Measurements from ENCODE around the gene RPS6KB2.

The RPS6KB2 gene

GRCh38 chr11:67457453-67457852 is 29.2 kb downstream of the RPS6KB2 start:
- H4K20me1 ChIP-seq (ENCODE audit: insufficient read depth) = no peaks in the 10 kb centered on the region
- H3K4me1 ChIP-seq (ENCODE audit: low read depth, poor library complexity, severe bottlenecking) = no peaks in the 10 kb centered on the region
- H3K79me2 ChIP-seq (ENCODE audit: insufficient read depth, low read depth) = no peaks in the 10 kb centered on the region
- TF ChIP-seq CTCF (conservative IDR thresholded peaks at IDR 0.05; ENCODE audit: low read depth, low read length) = no peak
- H3K36me3 ChIP-seq (ENCODE audit: insufficient read depth) = no peaks in the 10 kb centered on the region
- H3K4me3 ChIP-seq (IDR thresholded peaks at IDR 0.05; ENCODE audit: insufficient read depth, low read depth, low read length) = no peak overlapping the region
- no peak overlapping the region for H3K27ac ChIP-seq
- H2AFZ ChIP-seq (ENCODE audit: low read depth) = no peak overlapping the region
- H3K27me3 ChIP-seq (ENCODE audit: insufficient read depth, low read depth) = no peaks in the 10 kb centered on the region; the same call in 1 of the 2 replicates
- H3K4me2 ChIP-seq = no peak overlapping the region
- no peak overlapping the region for H3K9ac ChIP-seq

GRCh38 chr11:67458266-67458665 is 30.0 kb downstream of the RPS6KB2 start:
- Histone ChIP-seq H3K27ac (no peak overlapping the region), H3K36me3 (ENCODE audit: insufficient read depth) (no peaks in the 10 kb centered on the region), H3K27me3 (ENCODE audit: insufficient read depth, low read depth) (no peaks in the 10 kb centered on the region; the same call in 1 of the 2 replicates), H3K9ac (no peak overlapping the region), H3K4me2 (no peak overlapping the region), H3K4me1 (ENCODE audit: low read depth, poor library complexity, severe bottlenecking) (no peaks in the 10 kb centered on the region), H3K79me2 (ENCODE audit: insufficient read depth, low read depth) (no peaks in the 10 kb centered on the region), H4K20me1 (ENCODE audit: insufficient read depth) (no peaks in the 10 kb centered on the region), H3K4me3 (IDR thresholded peaks at IDR 0.05; ENCODE audit: insufficient read depth, low read depth, low read length) (no peak overlapping the region), H2AFZ (ENCODE audit: low read depth) (no peak overlapping the region)
- TF ChIP-seq CTCF (conservative IDR thresholded peaks at IDR 0.05; ENCODE audit: low read depth, low read length) = no peak

- Histone ChIP-seq H3K9ac (no peak overlapping the region), H3K36me3 (ENCODE audit: insufficient read depth) (no peaks in the 10 kb centered on the region), H3K4me3 (IDR thresholded peaks at IDR 0.05; ENCODE audit: insufficient read depth, low read depth, low read length) (no peak overlapping the region), H3K27me3 (ENCODE audit: insufficient read depth, low read depth) (no peaks in the 10 kb centered on the region; the same call in 1 of the 2 replicates), H2AFZ (ENCODE audit: low read depth) (no peak overlapping the region), H3K79me2 (ENCODE audit: insufficient read depth, low read depth) (no peaks in the 10 kb centered on the region), H3K4me1 (ENCODE audit: low read depth, poor library complexity, severe bottlenecking) (peaks cover 15% of the 10 kb centered on the region), H4K20me1 (ENCODE audit: insufficient read depth) (no peaks in the 10 kb centered on the region), H3K27ac (no peak overlapping the region), H3K4me2 (no peak overlapping the region)
- no peak for TF ChIP-seq CTCF (conservative IDR thresholded peaks at IDR 0.05; ENCODE audit: low read depth, low read length)
These were observed 34.9 kb downstream of the RPS6KB2 start for GRCh38 chr11:67463186-67463585.

GRCh38 chr11:67463680-67464410 is 35.6 kb downstream of the RPS6KB2 start:
- Histone ChIP-seq H3K36me3 (ENCODE audit: insufficient read depth) (no peaks in the 10 kb centered on the region), H3K4me1 (ENCODE audit: low read depth, poor library complexity, severe bottlenecking) (peaks cover 15% of the 10 kb centered on the region), H3K79me2 (ENCODE audit: insufficient read depth, low read depth) (no peaks in the 10 kb centered on the region), H3K27ac (no peak overlapping the region), H4K20me1 (ENCODE audit: insufficient read depth) (no peaks in the 10 kb centered on the region), H3K9ac (no peak overlapping the region; the same call in 1 of the 2 replicates), H3K4me3 (IDR thresholded peaks at IDR 0.05; ENCODE audit: insufficient read depth, low read depth, low read length) (no peak overlapping the region), H3K4me2 (peak overlapping the region; percentile 38; the same call in 1 of the 2 replicates), H3K27me3 (ENCODE audit: insufficient read depth, low read depth) (no peaks in the 10 kb centered on the region; the same call in 1 of the 2 replicates), H2AFZ (ENCODE audit: low read depth) (peak overlapping the region; percentile 71)
- no peak for TF ChIP-seq CTCF (conservative IDR thresholded peaks at IDR 0.05; ENCODE audit: low read depth, low read length)
